Coronary artery (tissue), 2 donors: ENCODE results near the gene TENM3.

Source experiments
- DNase-seq: peaks from one replicate; pipeline ENCODE4 v3.0.0-alpha.2; 2017; ENCODE audit warnings: low spot score
- H3K27ac ChIP-seq, 2 donors: fragments of 200-600 bp; sonication (generic); one replicate each; pipeline ENCODE4 v1.5.1; 2016 to 2019
- H3K4me3 ChIP-seq: fragments of 200-600 bp; sonication (generic); 2 replicates; pipeline ENCODE4 v1.5.1; 2016; ENCODE audit warnings: mild to moderate bottlenecking, moderate library complexity
- TF ChIP-seq, protein P1 (sequence below): fragments of 200-600 bp; sonication (generic); IDR thresholded peaks from one replicate; pipeline ENCODE4 v1.5.1; 2019; ENCODE audit warnings: antibody characterized with exemption

The TENM3 gene

DNA sequence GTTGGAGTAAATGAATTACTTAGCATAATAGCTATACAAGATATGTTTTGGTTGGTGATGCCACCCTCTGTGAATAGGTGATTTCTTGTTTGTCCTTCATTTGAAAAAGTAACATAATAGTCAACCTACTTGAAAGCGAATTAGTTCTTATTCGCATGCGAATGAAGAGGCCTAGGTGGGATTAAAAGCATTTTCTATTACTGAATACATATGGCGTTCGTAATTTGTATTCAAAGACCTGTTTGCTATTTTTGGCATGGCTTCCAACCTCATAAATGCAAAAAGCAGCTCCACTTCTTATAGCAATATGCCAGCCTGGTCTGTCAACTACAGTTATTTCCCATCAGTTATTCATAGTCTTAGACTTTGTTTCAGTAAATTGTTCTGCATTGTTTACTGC lies 261.3 kb downstream of the TENM3 start:
- no peak for DNase-seq
- Histone ChIP-seq H3K27ac (no peak overlapping the region), H3K4me3 (no peak overlapping the region)
- TF ChIP-seq, protein P1, sequence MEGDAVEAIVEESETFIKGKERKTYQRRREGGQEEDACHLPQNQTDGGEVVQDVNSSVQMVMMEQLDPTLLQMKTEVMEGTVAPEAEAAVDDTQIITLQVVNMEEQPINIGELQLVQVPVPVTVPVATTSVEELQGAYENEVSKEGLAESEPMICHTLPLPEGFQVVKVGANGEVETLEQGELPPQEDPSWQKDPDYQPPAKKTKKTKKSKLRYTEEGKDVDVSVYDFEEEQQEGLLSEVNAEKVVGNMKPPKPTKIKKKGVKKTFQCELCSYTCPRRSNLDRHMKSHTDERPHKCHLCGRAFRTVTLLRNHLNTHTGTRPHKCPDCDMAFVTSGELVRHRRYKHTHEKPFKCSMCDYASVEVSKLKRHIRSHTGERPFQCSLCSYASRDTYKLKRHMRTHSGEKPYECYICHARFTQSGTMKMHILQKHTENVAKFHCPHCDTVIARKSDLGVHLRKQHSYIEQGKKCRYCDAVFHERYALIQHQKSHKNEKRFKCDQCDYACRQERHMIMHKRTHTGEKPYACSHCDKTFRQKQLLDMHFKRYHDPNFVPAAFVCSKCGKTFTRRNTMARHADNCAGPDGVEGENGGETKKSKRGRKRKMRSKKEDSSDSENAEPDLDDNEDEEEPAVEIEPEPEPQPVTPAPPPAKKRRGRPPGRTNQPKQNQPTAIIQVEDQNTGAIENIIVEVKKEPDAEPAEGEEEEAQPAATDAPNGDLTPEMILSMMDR: no peak

DNA sequence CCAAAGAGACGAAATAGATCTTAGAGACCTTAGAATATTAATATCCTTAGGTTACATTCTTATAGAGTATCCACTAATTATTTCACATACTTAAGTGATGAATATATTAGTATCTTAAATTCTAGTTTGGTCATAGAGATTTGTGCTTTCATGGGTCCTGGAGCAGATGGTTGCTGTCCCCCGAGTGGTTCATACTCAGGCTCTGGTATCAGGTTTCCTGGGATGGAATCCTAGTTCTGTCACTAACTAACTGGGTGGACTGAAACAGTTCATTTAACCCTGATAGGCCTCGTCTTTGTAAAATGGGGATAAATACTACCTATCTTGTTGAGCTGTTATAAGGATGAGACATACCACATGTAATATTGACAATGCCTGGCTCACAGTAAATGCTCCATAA lies 264.6 kb downstream of the TENM3 start:
- no peak for DNase-seq
- TF ChIP-seq, protein P1: no peak
- no peak overlapping the region for H3K4me3 ChIP-seq
- H3K27ac ChIP-seq: no peak overlapping the region

DNA sequence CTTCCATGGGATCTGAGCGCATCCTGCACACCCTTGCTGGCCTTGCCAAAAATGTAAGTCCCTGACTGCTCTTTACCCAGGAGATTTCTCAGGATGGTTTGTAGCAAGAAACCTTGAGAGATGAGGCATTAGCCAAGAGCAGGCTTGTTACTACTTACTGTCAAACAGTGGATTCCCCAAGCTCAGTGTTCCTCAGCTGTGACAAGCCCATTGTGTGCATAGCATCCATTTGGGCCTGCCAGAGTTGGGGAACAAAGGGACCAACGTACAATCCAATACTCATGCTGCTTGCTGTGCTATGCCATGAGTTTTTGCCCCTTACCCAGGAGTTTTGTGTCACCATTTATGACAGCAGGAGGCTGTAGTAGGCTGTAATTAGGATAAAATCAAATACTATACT lies 267.6 kb downstream of the TENM3 start:
- no peak for DNase-seq
- Histone ChIP-seq H3K4me3 (no peak overlapping the region), H3K27ac (no peak overlapping the region)
- TF ChIP-seq, protein P1: no peak

DNA sequence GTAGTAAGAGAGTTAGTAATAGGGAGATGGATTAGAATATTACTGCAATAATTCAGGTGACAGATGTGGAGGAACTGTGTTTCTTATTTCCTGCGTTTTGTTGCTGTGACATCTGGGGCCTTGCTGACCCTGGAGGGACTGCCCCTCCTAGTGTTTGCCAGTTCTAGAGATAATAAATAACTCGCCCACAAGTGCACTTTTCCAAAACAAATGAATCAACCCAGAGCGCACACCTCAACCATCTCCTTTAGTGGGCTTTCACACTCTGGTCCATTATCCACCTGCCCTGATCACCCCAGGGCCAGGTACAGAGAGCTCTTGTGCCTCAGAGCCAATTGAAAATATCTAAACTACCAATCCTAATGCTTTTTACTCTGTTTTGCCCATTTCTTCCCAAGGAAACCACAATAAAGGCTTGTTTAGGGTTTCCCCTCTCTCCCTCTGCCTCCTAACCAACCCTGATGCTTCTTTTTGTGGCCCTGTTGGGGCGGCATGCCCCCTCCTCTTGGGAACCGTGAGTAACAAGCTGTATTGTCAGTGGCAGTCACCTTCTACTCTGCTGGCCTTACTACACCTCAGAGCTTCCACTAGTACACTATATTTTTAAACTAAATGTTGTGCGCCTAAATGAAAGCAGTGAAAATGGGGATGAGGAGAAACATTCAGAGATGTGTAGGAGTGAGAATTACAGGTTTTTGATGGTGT lies 270.5 kb downstream of the TENM3 start:
- H3K4me3 ChIP-seq: no peak overlapping the region
- TF ChIP-seq, protein P1: no peak
- no peak for DNase-seq
- peak overlapping the region in 1 of 2 donors; percentile 32 for H3K27ac ChIP-seq

DNA sequence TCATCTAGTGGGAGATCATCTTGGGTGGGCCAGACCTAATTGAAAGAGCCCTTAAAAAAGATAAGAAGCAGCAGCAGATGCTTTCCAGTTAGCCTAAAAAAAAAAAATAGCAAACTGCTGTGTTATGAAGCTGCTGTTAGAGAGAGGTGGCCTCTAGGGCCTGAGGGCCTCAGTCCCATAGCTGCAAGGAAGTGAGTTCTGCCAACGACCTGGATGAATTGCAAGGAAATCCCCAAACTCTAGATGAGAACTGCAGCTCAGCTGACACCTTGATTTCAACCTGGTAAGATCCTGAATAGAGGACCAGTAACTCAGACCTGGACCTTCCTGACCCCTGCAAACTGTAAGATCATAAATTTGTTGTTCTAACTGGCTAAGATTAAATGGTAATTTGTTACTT lies 275.2 kb downstream of the TENM3 start:
- DNase-seq: no peak
- TF ChIP-seq, protein P1: no peak
- Histone ChIP-seq H3K27ac (no peak overlapping the region), H3K4me3 (no peak overlapping the region)

DNA sequence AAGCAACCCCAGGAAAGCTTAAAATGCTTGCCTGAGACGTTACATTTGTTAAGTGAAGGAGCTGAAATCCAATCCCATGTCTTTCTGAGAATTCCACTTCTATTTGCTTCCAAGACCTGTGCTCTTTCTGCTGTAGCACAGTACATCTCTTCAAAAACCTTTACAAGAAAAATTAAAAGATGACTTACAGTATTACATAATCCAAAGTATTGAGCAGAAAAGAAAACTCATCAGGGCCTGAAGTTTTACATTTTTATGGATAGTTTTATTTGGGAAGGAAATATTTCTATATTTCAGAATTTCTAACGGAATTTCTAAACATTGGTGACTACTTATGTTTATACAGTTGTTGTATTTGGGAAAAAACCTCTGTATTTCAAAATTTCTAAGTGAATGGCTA lies 276.3 kb downstream of the TENM3 start:
- Histone ChIP-seq H3K4me3 (no peak overlapping the region), H3K27ac (no peak overlapping the region)
- no peak for DNase-seq
- TF ChIP-seq, protein P1: no peak

DNA sequence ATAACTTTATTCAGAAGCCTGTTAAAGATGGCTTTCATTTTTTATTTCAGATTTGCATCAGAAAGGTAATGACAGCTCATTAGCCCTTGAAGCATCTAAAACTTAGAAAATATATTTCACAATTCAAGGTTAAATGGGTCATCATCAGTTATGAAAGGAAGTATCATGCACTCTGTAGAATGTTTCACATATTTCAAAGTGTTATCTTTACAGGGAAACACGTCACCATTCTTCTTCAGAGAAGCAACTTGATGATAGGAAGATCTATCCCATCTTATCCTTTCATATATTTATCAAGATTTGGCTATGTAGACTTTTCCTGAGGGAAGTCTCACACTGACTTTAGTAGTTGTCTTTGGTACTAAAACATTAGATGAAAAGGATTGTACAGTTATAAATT lies 277.8 kb downstream of the TENM3 start:
- DNase-seq: no peak
- Histone ChIP-seq H3K27ac (no peak overlapping the region), H3K4me3 (no peak overlapping the region)
- TF ChIP-seq, protein P1: no peak
